ENCODE data around the gene VANGL2. TPM values are rescaled to one million over a fixed set of nuclear protein-coding genes. Genes with fewer than 3 reads are reported as not detected.

VANGL2 gene
- total and polyA plus RNA-seq, 9 of the 15 experiments (the other 6 are each of a cell fraction or from before 2014, with no cell fraction given): 0.28 to 4.0 (median 0.98) TPM

GRCh38 chr1:160367934-160368923, 32.1 kb upstream of the VANGL2 start (continued):
- TF ChIP-seq MGA (IDR thresholded peaks at IDR 0.05) (no peak), AFF4 (CRISPR knock-in tag; IDR thresholded peaks at IDR 0.05) (no peak), SPI1 (IDR thresholded peaks at IDR 0.05; ENCODE audit: borderline replicate concordance, low read depth, low read length) (peak; percentile 57; the same call in 1 of the 2 replicates), MEIS2 (IDR thresholded peaks at IDR 0.05; ENCODE audit: partially characterized antibody) (peak; percentile 42), ELF4 (CRISPR knock-in tag; IDR thresholded peaks at IDR 0.05) (0 out of 2 replicates have a peak, but pooled peaks have one; percentile 34), OTX1 (CRISPR knock-in tag; IDR thresholded peaks at IDR 0.05) (0 out of 2 replicates have a peak, but pooled peaks have one; percentile 42), ILF3 (IDR thresholded peaks at IDR 0.05; ENCODE audit: borderline replicate concordance) (no peak), MNT (conservative IDR thresholded peaks at IDR 0.05) (peak in 1 of 2 experiments; percentile 46; a peak in 1 of 4 replicates)

Data from K562 (cell line).